Lower lobe of right lung (tissue), 2 donors: ENCODE measurements around the gene PIWIL4. TPM values are rescaled to one million over a fixed set of nuclear protein-coding genes. Genes with fewer than 3 reads are reported as not detected.
"Not testable (repeated sequence)": the region's sequence is repeated elsewhere in the genome, so short reads cannot be mapped to it uniquely, and the experiment has no call there.

Experiments used
- ATAC-seq, 2 donors: fragments of 200-7000 bp; cut with Tn5 transposase; one replicate each; pipeline ENCODE4 v1.9.1; 2020 to 2022; ENCODE audit warnings: mild to moderate bottlenecking in 2 of 2, moderate library complexity in 2 of 2
- DNase-seq: peaks from one replicate; pipeline ENCODE4 v3.0.0-alpha.2; 2020
- H3K27ac ChIP-seq: fragments of 200-600 bp; one replicate; pipeline ENCODE4 v1.8.0; 2022
- H3K27me3 ChIP-seq: fragments of 200-600 bp; one replicate; pipeline ENCODE4 v1.8.0; 2022; ENCODE audit warnings: low read depth
- H3K36me3 ChIP-seq: fragments of 200-600 bp; one replicate; pipeline ENCODE4 v1.8.0; 2022; ENCODE audit warnings: mild to moderate bottlenecking
- H3K4me1 ChIP-seq: fragments of 200-600 bp; one replicate; pipeline ENCODE4 v1.8.0; 2022
- H3K4me3 ChIP-seq: fragments of 200-600 bp; one replicate; pipeline ENCODE4 v1.8.0; 2022; ENCODE audit warnings: mild to moderate bottlenecking
- H3K9me3 ChIP-seq: fragments of 200-600 bp; one replicate; pipeline ENCODE4 v1.8.0; 2022
- CTCF ChIP-seq: fragments of 200-600 bp; IDR thresholded peaks from one replicate; pipeline ENCODE4 v1.8.0; 2022; ENCODE audit warnings: antibody characterized with exemption, mild to moderate bottlenecking
- intact Hi-C: fragments of 100-400 bp; cut with DNase I; formaldehyde crosslinking; loops from one replicate; pipeline ENCODE4 v1.11.0; 2022
- total RNA-seq: library from RNA; stranded (reverse); fragmentation: NEBNext Ultra II Directional; extraction: Animal tissue kit (Norgen Biotek cat#: 25700); gene quantifications from one replicate; pipeline ENCODE4 v1.2.1, GENCODE V29; 2021
- donor health status: DM: no; HTN: yes; CAD: no; lungs with severe emphysema.

PIWIL4 gene
- total RNA-seq, 1 donor from 2014 or later = 1.9 TPM

DNA sequence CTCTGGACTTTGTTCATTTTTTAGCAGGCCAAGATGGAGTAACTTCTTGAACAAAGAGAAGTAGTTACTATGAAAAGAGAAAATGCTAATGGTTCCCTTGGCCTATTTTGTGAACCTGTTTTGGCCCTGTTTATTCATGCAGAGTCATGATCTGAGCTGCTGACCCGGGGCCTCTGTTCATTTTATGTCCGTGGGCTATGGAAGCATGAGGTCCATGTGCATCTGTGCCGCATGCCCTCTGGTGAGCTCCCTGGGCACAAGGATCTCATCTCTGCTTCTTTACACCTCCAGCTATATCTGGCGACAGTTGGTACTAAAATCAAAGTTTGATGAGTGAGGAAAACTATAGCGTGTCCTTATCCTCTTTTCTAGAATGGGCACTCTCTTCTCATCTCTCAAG, 1.0 kb downstream of the PIWIL4 start:
- DNase-seq = no peak
- ATAC-seq = no peak
- Histone ChIP-seq H3K4me1 (no peaks in the 10 kb centered on the region), H3K4me3 (no peak overlapping the region), H3K9me3 (no peaks in the 10 kb centered on the region), H3K27ac (no peak overlapping the region), H3K36me3 (no peaks in the 10 kb centered on the region), H3K27me3 (no peaks in the 10 kb centered on the region)
- intact Hi-C loops = no loop called here
- TF ChIP-seq CTCF = no peak

DNA sequence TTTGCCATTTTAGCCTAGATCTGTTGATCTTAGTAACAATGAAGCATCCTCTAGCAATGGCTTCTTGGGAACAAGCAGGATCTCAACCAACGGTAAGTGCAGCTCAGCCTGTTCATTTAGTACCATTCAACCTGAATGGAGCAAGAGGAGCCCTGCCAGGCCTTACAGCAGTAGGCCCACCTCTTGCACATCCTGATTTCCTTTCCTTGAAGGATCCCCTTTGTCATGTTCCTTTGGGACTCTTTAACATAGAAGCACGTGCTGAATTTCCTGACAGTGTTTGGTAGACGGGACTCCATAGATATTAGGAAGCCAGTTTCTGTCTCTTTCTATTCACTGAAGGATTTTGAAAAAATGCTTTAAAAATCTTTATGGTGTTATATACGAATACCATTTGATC, 1.5 kb downstream of the PIWIL4 start:
- Histone ChIP-seq H3K9me3 (no peaks in the 10 kb centered on the region), H3K27ac (no peak overlapping the region), H3K4me3 (no peak overlapping the region), H3K4me1 (no peaks in the 10 kb centered on the region), H3K27me3 (no peaks in the 10 kb centered on the region), H3K36me3 (no peaks in the 10 kb centered on the region)
- DNase-seq (no peak), ATAC-seq (no peak)
- TF ChIP-seq CTCF = no peak
- intact Hi-C loops = no loop called here

GRCh38 chr11:94572975-94573374, 5.8 kb downstream of the PIWIL4 start:
- intact Hi-C loops, H3K36me3 ChIP-seq, H3K4me1 ChIP-seq, H3K27me3 ChIP-seq, H3K27ac ChIP-seq, H3K4me3 ChIP-seq, H3K9me3 ChIP-seq, ATAC-seq, DNase-seq: not testable (repeated sequence)

- DNase-seq = peak; percentile 49
- no peak overlapping the region for H3K27ac ChIP-seq
- ATAC-seq = peak in 1 of 2 donors; percentile 27
Observed at GRCh38 chr11:94574193-94574961, 7.2 kb downstream of the PIWIL4 start.

GRCh38 chr11:94576306-94576705, 9.1 kb downstream of the PIWIL4 start:
- intact Hi-C loops = no loop called here
- no peak for TF ChIP-seq CTCF
- ATAC-seq (no peak), DNase-seq (no peak)
- H3K4me3 ChIP-seq = no peak overlapping the region
- H3K36me3 ChIP-seq = no peaks in the 10 kb centered on the region
- H3K27me3 ChIP-seq = no peaks in the 10 kb centered on the region
- no peaks in the 10 kb centered on the region for H3K4me1 ChIP-seq
- no peaks in the 10 kb centered on the region for H3K9me3 ChIP-seq
- no peak overlapping the region for H3K27ac ChIP-seq

More at GRCh38 chr11:94574193-94574961, 7.2 kb downstream of the PIWIL4 start:
- no peak for TF ChIP-seq CTCF
- intact Hi-C loops = no loop called here
- Histone ChIP-seq H3K9me3 (no peaks in the 10 kb centered on the region), H3K36me3 (no peaks in the 10 kb centered on the region), H3K4me1 (no peaks in the 10 kb centered on the region), H3K27me3 (no peaks in the 10 kb centered on the region), H3K4me3 (peak overlapping the region; percentile 17)

GRCh38 chr11:94577841-94578240, 10.7 kb downstream of the PIWIL4 start:
- Histone ChIP-seq H3K4me3 (no peak overlapping the region), H3K9me3 (no peaks in the 10 kb centered on the region), H3K27ac (no peak overlapping the region), H3K4me1 (no peaks in the 10 kb centered on the region), H3K36me3 (no peaks in the 10 kb centered on the region), H3K27me3 (no peaks in the 10 kb centered on the region)
- DNase-seq (no peak), ATAC-seq (no peak)
- intact Hi-C loops = no loop called here
- TF ChIP-seq CTCF = no peak
